Tibial nerve (tissue), 3 donors: ENCODE data around the gene KAZN.

ENCODE experiments used
- CTCF ChIP-seq, 5 experiments: fragments of 200-600 bp in 3 of 5; fragments of 450-650 bp in 2 of 5; sonication (generic) in 3 of 5; IDR thresholded peaks; one replicate each; pipeline ENCODE4 v1.5.1; 2016 to 2019; ENCODE audit warnings: antibody characterized with exemption in 5 of 5, mild to moderate bottlenecking in 3 of 5, moderate library complexity in 2 of 5
- POLR2A ChIP-seq, 2 donors: fragments of 450-650 bp; IDR thresholded peaks; one replicate each; pipeline ENCODE4 v1.6.1; 2017; ENCODE audit warnings: antibody characterized with exemption in 2 of 2, mild to moderate bottlenecking in 2 of 2, moderate library complexity in 2 of 2

GRCh38 chr1:14658642-14659041 is 60.2 kb downstream of the KAZN start:
- TF ChIP-seq POLR2A (IDR thresholded peaks at IDR 0.05) (no peak), CTCF (IDR thresholded peaks at IDR 0.05) (no peak)
